Stimulated activated CD4-positive, alpha-beta T cell treated with anti-CD3 and anti-CD28 coated beads, Interleukin-15, amount 100 ng/mL, for 48 hours (primary cell): ENCODE results near the gene SYNGR2.
"Not testable (repeated sequence)": the region's sequence is repeated elsewhere in the genome, so short reads cannot be mapped to it uniquely, and the experiment has no call there.

Source experiments
- DNase-seq, 2 donors: peaks; one replicate each; pipeline ENCODE4 v3.0.0-alpha.2; 2020; ENCODE audit warnings: low read depth in 2 of 2

The SYNGR2 gene

GRCh38 chr17:78130090-78130436, 38.3 kb upstream of the SYNGR2 start:
- DNase-seq: no peak

GRCh38 chr17:78130437-78131101, 37.8 kb upstream of the SYNGR2 start, which contains the start of gene TMC8:
Gene TMC8 (plus strand): TSS chr17:78130771. CDS start chr17:78131589, 818 bp downstream.
- peak; percentile 62 to 64 for DNase-seq

- DNase-seq: no peak
These were observed 37.0 kb upstream of the SYNGR2 start for GRCh38 chr17:78131172-78132083.

- DNase-seq: peak in 1 of 2 donors; percentile 54
These were observed 36.2 kb upstream of the SYNGR2 start for GRCh38 chr17:78132084-78132676.

- DNase-seq: no peak
These were observed 35.6 kb upstream of the SYNGR2 start for GRCh38 chr17:78132767-78133178.

- no peak for DNase-seq
These were observed 35.0 kb upstream of the SYNGR2 start for GRCh38 chr17:78133179-78133951.

GRCh38 chr17:78133971-78134898, 34.1 kb upstream of the SYNGR2 start:
- DNase-seq: peak; percentile 51 to 68

- no peak for DNase-seq
These were observed 33.4 kb upstream of the SYNGR2 start for GRCh38 chr17:78134899-78135385.

- no peak for DNase-seq
These were observed 32.4 kb upstream of the SYNGR2 start for GRCh38 chr17:78135858-78136500.

GRCh38 chr17:78137392-78138203, 30.8 kb upstream of the SYNGR2 start:
- DNase-seq: no peak

GRCh38 chr17:78138204-78139060, 29.9 kb upstream of the SYNGR2 start:
- no peak for DNase-seq

GRCh38 chr17:78139861-78140168, 28.6 kb upstream of the SYNGR2 start:
- not testable (repeated sequence) for DNase-seq

GRCh38 chr17:78140169-78141051, 28.0 kb upstream of the SYNGR2 start:
- DNase-seq: peak; percentile 98

GRCh38 chr17:78141437-78142118, 26.8 kb upstream of the SYNGR2 start:
- no peak for DNase-seq

- DNase-seq: no peak
These were observed 26.1 kb upstream of the SYNGR2 start for GRCh38 chr17:78142119-78142861.
